ENCODE results near the gene ITGA11.

ITGA11 gene

GRCh38 chr15:68372291-68372811, 59.6 kb downstream of the ITGA11 start:
- peaks cover 3% of the 10 kb centered on the region for H3K27me3 Mint-ChIP-seq (ENCODE audit: low read depth, poor library complexity)
- H3K9me3 Mint-ChIP-seq, result no peaks in the 10 kb centered on the region
- DNase-seq, result peak; percentile 32
- H3K4me3 Mint-ChIP-seq, result no peak overlapping the region
- peak; percentile 30 for TF ChIP-seq CTCF (IDR thresholded peaks at IDR 0.05)
- no peaks in the 10 kb centered on the region for H3K36me3 Mint-ChIP-seq (ENCODE audit: low read depth)
- peaks cover 6% of the 10 kb centered on the region for H3K4me1 Mint-ChIP-seq
- no peak overlapping the region for H3K27ac Mint-ChIP-seq

GRCh38 chr15:68371851-68372250, 60.1 kb downstream of the ITGA11 start:
- no peaks in the 10 kb centered on the region for H3K9me3 Mint-ChIP-seq
- no peak for DNase-seq
- no peak overlapping the region for H3K4me3 Mint-ChIP-seq
- H3K4me1 Mint-ChIP-seq, result peaks cover 10% of the 10 kb centered on the region
- H3K36me3 Mint-ChIP-seq (ENCODE audit: low read depth), result no peaks in the 10 kb centered on the region
- TF ChIP-seq CTCF (IDR thresholded peaks at IDR 0.05), result no peak
- H3K27me3 Mint-ChIP-seq (ENCODE audit: low read depth, poor library complexity), result peaks cover 4% of the 10 kb centered on the region
- no peak overlapping the region for H3K27ac Mint-ChIP-seq

- no peak for DNase-seq
- Mint-ChIP-seq H3K9me3 (no peaks in the 10 kb centered on the region), H3K36me3 (ENCODE audit: low read depth) (no peaks in the 10 kb centered on the region), H3K4me1 (peaks cover 15% of the 10 kb centered on the region), H3K4me3 (no peak overlapping the region), H3K27me3 (ENCODE audit: low read depth, poor library complexity) (peaks cover 4% of the 10 kb centered on the region), H3K27ac (no peak overlapping the region)
- TF ChIP-seq CTCF (IDR thresholded peaks at IDR 0.05), result no peak
These were observed 60.8 kb downstream of the ITGA11 start for GRCh38 chr15:68371160-68371559.

GRCh38 chr15:68370768-68371151, 61.2 kb downstream of the ITGA11 start:
- H3K36me3 Mint-ChIP-seq (ENCODE audit: low read depth), result no peaks in the 10 kb centered on the region

GRCh38 chr15:68369931-68370767, 61.8 kb downstream of the ITGA11 start:
- Mint-ChIP-seq H3K4me3 (no peak overlapping the region), H3K27ac (no peak overlapping the region), H3K4me1 (peaks cover 19% of the 10 kb centered on the region), H3K9me3 (no peaks in the 10 kb centered on the region), H3K27me3 (ENCODE audit: low read depth, poor library complexity) (peaks cover 11% of the 10 kb centered on the region), H3K36me3 (ENCODE audit: low read depth) (no peaks in the 10 kb centered on the region)
- no peak for TF ChIP-seq CTCF (IDR thresholded peaks at IDR 0.05)
- no peak for DNase-seq

More at GRCh38 chr15:68370768-68371151, 61.2 kb downstream of the ITGA11 start:
- no peak for TF ChIP-seq CTCF (IDR thresholded peaks at IDR 0.05)
- H3K4me3 Mint-ChIP-seq, result no peak overlapping the region
- H3K27me3 Mint-ChIP-seq (ENCODE audit: low read depth, poor library complexity), result peaks cover 5% of the 10 kb centered on the region
- no peak overlapping the region for H3K27ac Mint-ChIP-seq
- peaks cover 16% of the 10 kb centered on the region for H3K4me1 Mint-ChIP-seq
- DNase-seq, result no peak
- H3K9me3 Mint-ChIP-seq, result no peaks in the 10 kb centered on the region

Data from nephron progenitor cell (in vitro differentiated cells).